ENCODE measurements around the gene LNX1.

LNX1 gene

DNA sequence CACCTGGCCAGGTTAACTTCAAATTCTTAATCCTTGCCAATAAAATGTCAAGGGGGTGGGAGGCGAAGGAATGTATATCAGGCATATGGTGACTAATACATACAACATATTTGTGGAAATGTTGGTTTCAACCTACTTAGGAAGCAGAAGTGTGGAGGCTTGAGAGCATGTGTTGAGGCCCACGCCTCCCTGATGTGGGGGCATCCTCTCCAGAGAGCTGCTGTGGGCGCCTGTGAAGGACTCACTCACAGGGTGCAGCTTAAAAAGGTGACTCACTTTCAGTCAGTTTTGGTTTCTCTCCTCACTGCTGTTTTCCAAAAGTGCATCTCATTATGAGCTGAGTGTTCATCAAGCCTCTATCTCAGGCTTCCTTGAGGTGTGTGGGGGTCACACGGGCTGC, 27.5 kb downstream of the LNX1 start:
- DNase-seq: no peak

DNA sequence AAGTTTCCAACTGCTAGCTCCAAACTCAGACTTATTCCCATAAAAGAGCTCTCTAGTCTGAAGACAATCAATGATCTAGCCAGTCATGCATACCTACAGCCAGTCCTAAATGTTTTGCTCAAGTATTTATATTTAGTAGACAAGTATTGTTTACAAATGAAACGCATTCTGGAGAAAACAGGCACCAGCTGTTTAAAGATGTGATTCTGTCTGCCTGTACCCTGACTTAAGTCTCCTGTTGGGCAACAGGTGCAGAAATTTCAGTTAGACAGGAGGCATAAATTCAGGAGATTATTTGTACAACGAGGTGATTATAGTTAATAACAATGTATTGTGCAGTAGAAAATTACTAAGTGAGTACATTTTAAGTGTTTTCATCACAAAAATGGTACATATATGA, 28.9 kb downstream of the LNX1 start:
- no peak for DNase-seq

DNA sequence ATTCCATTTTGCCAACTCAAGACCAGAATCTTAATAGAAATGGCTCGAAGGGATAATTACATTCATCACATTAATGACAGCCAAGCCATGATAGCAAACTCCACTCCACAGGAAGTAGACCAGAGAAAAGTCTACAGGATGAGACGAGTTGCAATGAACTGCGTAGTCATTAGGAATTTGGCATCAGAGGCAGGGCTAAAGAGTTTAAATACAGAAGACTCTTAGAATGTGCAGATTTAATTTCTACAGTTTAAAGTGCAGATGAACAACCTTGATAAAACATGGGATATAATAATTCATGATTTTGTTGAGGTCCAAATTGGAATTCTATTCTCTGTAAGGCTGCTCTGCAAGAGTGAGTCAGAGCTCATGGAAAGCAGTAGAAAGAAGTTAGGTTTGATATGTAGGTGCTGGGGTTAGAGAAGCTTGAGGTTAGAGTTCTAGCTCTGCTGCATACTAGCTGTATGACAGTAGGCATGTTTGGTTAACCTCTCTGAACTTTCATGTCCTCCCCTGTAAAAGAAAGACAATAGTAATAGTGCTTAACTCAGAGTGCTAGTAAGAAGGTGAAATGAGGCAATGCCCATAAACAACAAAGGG, 32.2 kb downstream of the LNX1 start:
- DNase-seq: no peak

DNA sequence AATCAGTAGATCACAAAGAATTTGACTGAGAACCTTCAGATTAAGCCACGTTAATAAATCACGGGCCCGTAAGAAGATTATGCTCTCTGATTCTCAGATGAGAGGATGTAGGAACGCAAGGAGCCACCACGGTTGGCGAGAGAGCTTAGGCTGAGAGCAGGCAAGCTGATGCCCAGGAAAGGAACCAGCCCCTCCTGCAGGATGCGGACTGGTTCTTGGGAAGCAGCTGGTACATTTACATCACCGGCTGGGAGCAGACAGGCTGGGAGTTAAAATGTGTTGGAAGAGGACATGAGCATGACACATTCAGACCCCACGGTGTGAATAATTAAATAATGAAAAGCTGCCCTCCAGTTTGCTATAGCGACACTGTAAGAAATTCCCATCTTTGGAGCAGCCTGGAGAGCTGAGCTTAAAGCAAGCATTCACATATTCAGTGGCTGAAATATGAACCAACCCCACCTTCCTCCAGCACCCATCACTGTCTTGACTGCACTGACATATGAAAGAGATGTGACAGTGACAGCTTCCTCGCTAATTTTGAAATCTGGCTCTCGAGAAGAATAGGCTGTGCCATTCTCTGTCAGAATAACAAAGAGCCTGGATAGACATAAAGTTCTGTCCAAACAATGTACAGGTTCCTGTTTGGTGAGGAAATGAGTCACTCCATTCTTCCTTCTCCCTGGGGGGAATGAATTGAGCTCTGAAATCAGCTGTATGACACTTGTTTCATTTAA, 33.1 kb downstream of the LNX1 start:
- DNase-seq: no peak

DNA sequence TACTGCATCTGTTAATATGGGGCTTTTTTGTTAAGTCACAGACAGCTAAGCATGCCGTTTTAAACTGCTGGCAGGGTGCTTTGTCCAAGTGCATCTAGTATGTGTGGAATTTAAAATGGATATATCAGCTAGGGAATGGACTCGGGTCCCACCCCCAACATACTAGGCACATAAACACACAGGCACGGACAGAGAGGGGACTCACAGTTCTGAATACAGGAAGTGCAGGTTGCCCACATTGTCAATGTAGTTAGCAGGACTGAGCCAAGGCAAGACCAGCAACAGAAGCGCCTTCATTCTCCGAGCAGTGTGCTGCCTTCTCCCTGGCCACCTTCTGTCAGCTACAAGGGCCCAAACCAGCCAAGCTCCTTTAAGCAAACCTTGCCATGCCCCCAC, 33.6 kb downstream of the LNX1 start:
- DNase-seq: no peak

DNA sequence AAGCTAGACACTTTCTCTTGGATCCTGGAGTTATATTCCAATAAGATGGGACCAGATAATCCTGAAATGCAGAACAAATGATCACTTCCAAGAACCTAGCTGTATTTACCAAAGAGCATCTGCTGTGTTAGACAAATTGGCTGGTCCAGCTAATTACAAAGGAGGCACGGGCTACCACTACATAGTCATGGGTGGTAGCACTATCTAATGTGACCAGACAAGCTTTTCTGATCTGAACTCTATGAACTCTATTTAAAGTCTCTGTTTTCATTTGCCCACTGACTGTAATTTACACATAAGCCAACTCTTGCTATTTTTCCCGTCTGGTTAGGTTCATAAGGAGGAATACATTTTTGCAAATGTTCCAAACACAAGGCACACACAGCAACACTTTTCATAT, 34.6 kb downstream of the LNX1 start:
- no peak for DNase-seq

DNA sequence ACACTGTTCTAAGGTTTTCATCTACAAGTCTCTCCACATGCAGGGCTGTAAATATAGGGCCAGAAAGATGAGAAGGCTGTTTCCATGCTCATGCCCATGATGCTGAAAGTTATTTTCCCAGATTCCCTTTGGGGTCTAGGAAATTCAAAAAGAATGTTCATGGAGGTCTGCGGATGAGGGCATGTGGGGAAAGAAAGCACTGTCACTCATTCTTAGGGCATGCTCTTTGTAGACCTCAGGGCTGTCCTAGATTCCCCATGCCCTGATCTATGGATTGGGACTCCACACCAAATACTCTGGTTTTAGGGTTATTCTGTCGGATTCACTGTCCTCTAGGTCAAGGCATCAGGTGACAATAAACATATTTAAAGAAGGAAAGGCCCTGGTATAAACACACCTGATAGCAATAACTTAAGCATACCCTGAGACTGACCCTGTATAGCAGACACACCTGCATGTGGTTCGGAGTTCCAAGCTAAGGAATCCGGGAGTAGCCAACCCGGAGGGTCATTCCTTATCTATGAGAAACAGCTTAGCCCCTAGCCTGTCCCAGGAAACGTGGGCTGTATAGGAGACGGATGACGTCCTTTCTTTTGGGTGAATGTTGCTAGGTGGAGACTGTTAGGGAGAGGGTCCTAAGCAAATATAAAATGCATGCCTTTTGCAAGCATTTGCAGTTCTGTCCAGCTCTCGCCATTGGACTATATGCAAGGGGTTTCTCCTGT, 37.6 kb downstream of the LNX1 start:
- DNase-seq: no peak

DNA sequence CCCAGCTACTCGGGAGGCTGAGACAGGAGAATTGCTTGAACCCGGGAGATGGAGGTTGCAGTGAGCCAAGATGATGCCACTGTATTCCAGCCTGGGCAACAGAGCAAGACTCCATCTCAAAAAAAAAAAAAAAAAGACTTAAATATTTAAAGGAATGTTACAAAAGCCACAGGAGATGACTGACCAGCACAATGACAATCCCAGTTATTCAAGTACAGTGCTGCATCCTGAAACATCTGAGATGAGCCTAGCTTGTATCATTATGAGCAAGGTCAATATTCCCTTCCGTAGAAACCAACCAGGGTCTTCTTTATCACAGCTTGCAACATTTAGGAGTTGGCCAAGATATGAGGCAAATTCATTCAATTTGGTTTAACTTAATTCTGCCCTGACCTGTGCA, 38.6 kb downstream of the LNX1 start:
- no peak for DNase-seq

DNA sequence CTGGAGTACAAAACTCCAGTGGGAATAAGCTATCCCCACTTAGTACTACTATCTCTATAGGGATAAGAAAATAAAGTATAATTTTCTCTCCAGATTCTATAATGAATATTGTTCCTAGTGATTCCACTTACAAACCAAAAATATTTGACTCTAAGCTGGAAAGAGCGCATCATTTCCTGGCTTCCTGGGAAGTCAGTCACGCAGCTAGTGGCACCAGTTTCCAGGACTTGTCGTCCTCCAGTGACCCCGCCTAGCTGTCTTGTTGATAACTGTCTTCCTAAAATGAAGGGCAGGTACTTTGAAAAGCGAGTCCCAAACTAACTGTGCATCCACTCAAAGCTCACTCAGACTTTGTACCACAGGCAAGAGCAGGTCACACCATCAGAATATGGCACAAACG, 39.3 kb downstream of the LNX1 start:
- DNase-seq: no peak

DNA sequence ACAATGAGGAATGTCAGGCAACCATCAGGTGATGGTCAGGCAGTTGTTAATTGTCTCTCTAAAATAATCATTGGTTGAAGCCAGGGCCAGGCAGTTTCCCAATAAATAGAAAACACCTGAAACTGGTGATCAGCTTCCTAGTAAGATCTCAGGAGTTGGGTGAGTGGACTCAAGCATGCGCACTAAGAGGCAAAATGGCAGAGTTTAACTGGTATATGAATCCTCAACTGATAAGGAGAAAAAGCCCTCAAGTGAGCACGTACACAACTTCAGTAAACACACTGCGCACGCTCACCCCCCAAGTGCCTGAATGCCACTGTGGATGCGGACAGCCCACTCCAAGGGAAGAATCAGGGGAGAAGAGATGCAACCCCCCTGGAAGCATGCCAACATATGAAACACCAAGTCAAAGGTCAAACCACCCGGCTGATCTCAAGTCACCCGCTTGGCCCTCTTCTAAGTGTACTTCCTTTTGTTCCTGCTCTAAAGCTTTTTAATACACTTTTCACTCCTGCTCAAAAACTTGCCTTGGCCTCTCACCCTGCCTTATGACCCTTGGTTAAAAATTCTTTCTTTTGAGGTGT, 39.9 kb downstream of the LNX1 start:
- no peak for DNase-seq

DNA sequence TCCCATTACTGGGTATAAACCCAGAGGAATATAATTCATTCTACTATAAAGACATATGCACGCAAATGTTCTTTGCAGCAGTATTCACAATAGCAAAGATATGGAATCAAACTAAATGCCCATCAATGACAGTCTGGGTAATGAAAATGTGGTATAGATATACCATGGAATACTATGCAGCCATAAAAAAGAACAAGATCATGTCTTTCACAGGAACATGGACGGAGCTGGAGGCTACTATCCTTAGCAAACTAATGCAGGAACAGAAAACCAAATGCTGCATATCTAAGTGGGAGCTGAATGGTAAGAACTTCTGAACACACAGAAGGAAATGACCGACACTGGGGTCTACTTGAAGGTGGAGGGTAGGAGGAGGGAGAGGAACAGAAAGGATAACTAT, 42.6 kb downstream of the LNX1 start:
- no peak for DNase-seq

DNA sequence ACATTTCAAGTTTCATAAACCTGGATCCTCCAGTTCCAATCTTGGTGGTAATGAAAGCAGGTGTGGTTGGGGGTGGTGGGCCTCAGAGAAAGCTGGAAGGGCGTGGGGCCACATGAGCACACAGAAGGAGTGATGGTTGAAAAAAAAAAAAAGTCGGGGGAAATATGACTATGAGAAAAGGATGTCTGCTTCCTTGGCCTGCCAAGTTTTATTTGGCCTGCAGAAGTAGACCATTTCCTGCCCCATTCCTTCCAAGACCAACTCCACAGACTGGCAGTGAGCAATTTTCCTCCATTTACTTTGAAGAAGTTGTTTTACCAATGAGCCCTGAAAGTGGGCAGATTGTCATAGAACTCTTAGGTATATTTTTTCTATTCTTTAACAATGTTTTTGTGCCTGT, 43.3 kb downstream of the LNX1 start:
- no peak for DNase-seq

DNA sequence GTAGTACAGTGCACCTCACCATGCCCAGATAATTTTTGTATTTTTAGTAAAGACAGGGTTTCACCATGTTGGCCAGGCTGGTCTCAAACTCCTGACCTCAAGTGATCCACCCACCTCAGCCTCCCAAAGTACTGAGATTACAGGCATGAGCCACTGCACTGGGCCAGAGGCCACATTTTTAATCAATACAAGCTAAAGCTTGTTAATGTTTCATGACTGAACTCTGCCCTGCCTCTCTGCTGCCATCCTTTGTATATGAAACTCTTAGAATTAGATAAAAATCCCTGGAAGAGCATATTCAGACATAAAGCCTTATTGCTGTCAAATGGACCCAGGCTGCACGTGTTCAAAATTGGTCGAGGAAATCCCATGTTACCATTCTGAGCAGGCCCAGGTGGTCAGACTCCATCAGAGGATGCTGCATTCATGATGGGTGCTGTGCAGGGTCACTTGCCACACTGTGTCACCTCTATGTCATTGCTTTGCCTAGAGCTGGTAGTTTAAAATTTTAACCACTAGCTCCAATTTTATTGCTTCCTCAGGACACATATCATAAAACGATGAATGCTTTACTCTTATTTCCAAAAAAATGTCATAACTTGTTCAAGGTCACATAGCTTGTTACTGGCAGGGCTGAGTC, 45.2 kb downstream of the LNX1 start:
- DNase-seq: no peak

DNA sequence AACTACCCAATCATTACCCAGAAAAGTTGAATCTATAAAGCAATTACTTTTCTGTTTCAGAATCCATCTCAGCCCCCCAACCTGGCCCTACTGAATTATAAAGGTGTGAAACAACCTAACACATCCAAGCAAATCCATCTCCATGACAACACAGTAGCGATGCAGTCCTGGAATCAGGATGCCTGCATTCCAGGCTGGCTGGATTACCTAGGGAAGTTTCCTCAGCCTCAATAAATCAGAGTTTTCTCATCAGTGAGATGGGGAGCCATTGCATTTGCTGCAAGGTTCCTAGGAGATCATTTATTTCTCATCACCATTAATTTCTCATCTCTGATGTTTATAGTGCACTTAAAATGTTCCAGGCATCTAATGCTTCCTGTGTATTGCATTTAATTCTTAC, 46.0 kb downstream of the LNX1 start:
- no peak for DNase-seq

DNA sequence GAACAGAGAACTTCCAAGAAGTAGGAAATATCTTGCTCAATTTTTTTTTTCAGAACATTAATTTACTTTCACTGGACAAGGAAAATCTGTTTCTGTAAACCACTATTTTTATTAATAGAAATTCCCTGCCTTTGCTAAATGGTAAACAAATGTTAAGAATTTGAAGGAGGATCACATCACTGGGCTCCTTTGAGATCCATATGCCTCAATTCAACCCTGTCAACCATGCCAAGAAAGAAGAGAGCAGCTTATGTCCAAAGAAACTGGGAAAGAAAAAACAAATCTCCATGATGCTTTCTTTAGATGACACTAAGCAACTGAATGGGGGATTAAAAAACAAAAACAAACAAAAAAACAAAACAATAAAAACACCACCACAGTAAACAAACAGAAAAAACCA, 47.7 kb downstream of the LNX1 start:
- DNase-seq: no peak

DNA sequence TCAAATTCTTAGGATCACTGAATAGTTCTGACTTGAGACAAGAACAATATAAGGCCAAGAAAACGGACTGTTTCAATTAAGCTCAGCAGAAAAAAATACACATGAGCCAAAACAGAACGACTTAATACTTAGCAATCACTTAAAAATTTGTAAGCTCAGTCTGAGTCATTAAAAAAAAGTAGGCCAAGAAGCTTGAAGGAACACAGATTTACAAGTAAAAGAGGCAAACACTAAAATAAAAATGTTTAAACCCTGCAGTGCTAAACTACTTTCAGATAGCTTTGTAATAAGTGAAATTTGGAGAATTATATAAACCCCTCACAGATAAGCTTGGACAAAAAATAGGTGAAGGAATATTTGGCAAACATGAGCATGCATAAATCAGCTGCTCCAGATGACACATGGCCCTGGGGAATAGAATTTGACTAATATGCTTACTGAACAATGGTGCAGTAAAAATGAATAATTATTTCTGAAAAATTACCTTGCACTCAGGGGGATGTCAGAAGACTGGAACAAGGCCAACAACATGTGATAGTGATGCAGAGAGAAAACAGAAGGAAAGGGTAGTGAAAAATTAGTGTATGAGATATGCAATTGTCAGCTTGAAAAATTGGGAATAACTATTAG, 49.6 kb downstream of the LNX1 start:
- DNase-seq: no peak

DNA sequence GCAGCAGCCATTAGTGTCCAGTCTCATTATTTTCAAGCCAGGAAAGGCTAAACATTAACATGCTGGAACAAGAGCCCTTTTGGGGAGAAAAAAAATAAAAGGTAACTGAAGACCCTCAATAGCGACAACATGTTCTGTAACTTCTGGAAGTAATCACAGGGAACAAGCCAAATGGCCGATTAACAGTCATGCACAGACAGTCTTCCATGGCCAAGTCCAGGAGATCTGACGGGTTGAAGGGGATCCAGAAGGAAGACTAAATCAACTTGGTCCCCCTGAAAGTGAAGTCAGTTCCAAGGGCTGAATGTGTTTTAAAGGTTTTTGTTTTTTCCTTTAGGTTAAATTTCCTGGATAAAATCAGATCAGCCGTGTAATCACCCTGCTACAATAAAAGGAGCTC, 52.5 kb downstream of the LNX1 start:
- DNase-seq: no peak

DNA sequence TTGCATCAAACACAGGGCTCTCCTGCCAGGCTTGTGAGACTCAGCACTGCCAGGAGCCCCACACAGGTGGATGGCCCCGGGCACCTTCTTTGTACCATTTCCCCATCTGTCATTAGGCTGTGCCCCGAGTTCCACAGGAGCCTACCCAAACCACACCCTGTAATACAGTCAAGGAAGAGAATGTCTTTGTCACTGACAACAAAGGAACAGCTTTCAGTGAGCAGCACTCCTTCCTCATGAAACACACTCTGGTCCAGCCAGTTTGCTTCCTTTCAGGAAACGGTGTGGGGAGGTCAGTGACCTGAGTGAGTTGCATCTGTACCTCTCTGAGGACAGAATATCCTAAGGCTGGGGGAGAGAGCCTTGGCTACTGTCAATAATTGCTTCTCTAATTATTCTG, 53.7 kb downstream of the LNX1 start:
- DNase-seq: no peak

DNA sequence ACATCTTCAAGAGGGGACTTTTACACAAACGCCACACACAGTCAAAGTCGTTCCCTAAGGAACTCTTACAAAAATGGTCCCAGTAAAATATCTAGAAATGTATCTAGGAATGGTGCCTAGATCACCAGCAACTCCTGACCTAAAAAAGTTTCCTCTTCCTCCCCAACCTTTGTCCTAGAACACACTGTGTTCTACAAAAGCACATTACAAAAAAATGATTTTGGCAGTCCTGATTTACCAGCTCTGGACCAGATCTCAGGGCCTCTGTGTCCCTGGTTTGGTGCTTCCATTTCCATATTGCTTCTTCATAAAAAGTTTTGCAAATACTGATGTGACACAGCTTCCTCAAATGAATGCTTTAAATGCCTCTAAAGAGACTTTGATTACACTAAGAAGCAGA, 55.0 kb downstream of the LNX1 start:
- DNase-seq: no peak

DNA sequence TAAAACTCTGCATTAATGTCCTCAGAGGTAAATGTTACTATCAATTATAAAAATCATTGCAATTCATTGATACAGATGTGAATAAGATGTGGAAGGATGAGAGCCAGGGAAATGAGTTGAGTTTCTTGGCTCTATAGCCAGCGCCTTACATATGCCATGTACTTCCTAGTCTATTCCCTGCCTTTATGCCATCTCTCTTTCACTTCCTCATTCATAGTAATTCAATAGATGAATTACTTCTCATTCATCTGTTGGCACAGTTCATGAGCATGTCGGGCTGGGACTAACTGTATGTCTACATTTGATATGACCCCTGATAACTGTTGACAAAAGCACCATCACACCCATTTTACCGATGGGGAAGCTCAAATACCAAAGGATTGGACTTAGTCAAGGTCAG, 55.7 kb downstream of the LNX1 start:
- no peak for DNase-seq

DNA sequence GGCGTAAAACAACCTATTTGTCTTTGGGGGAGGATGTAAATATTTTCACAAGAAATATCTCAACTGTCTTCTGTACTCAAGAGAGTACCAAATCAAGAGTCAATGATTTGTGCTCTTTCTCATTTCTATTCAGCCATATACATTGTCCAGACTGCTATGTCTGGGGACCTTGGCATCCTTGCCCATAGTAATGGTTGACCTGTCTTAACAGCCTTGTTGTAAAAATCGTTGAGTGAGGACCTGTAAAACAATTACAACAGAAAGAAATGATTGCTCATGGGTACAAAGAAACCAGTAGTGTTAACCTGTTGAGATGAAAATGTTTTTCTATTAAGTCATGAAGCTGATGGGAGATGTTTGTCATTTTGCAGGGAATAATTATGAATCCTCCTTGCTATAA, 56.6 kb downstream of the LNX1 start:
- no peak for DNase-seq

DNA sequence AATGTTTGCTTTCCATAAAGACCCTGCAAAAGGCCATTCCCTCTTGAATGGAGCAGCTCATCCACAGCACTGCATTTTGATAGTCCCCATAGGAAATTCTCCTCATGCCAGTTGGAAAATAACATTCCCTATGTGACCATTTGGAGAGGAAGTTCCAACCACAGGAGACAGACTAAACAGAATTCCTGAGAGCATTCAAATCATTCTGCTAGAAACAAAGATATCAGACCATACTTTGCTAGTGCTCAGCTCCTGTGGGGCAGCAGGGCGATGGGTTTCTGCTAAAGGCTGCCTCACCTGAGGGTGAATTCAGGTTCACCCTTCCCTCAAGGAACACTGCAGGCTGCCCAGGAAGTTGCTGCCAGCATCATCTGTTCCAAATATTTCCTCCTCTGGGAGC, 58.8 kb downstream of the LNX1 start:
- no peak for DNase-seq

DNA sequence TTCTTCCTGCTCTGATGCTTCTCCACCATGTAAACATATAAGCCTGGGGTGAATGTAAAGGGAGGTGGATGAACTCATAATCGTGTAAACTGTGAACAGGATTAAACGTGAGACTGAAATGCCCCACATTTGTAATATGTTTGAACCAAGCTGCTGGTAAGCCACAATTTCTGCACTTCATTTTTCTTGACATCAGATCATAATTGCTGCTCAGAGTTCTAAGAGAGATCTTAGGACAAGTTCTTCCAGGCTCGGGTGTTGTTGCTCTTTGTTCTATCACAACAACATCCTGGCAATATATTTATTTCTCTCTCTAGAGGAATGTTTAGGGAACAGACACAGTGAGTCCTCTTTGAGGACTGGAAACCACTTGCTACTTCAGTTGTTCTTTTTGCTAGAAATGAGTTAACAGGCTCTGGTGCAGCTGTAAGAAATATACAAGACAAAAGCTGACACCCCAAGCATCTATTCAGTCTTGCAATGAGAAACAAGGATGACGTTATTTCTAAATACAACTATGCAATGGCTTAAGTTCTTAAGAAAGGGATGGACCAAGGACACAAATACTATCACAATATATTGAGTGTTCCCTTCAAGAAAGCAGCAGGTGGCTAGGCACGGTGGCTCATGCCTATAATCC, 59.6 kb downstream of the LNX1 start:
- no peak for DNase-seq
